ENCODE data around the gene TNPO3.

DNA sequence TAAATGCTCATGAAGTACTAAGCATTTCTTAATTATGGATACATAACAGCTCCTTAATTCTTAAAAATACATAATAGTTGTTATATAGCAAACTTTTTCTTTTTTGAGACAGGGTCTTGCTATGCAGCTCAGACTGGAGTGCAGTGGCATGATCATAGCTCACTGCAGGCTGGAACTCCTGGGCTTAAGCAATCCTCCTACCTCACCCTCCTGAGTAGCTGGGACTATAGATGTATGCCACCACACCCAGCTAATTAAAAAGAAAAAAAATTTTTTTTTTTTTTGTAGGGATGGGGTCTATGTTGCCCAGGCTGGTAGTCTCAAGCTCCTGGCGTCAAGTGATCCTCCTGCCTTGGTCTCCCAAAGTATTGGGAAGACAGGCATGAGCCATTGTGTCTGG lies 86.3 kb downstream of the TNPO3 start:
- TF ChIP-seq POLR2A (IDR thresholded peaks at IDR 0.05; ENCODE audit: low read depth, low read length), result no peak
- TF ChIP-seq, protein P1, sequence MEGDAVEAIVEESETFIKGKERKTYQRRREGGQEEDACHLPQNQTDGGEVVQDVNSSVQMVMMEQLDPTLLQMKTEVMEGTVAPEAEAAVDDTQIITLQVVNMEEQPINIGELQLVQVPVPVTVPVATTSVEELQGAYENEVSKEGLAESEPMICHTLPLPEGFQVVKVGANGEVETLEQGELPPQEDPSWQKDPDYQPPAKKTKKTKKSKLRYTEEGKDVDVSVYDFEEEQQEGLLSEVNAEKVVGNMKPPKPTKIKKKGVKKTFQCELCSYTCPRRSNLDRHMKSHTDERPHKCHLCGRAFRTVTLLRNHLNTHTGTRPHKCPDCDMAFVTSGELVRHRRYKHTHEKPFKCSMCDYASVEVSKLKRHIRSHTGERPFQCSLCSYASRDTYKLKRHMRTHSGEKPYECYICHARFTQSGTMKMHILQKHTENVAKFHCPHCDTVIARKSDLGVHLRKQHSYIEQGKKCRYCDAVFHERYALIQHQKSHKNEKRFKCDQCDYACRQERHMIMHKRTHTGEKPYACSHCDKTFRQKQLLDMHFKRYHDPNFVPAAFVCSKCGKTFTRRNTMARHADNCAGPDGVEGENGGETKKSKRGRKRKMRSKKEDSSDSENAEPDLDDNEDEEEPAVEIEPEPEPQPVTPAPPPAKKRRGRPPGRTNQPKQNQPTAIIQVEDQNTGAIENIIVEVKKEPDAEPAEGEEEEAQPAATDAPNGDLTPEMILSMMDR (conservative IDR thresholded peaks at IDR 0.05; ENCODE audit: low read depth, low read length), result no peak
- TF ChIP-seq MAFK (IDR thresholded peaks at IDR 0.05; ENCODE audit: low read depth, low read length), result no peak
- no peak for TF ChIP-seq FOS (IDR thresholded peaks at IDR 0.05; ENCODE audit: low read depth, low read length)
- TF ChIP-seq SMC3 (IDR thresholded peaks at IDR 0.05; ENCODE audit: low read depth, low read length), result no peak
- no peak for TF ChIP-seq RCOR1 (IDR thresholded peaks at IDR 0.05; ENCODE audit: insufficient replicate concordance, low read length)
- no peak for TF ChIP-seq BHLHE40 (IDR thresholded peaks at IDR 0.05; ENCODE audit: low read depth, low read length)
- TF ChIP-seq USF2 (IDR thresholded peaks at IDR 0.05; ENCODE audit: low read depth, low read length), result no peak
- no peak for TF ChIP-seq CEBPB (IDR thresholded peaks at IDR 0.05; ENCODE audit: low read depth, low read length)
- no peak for TF ChIP-seq RAD21 (IDR thresholded peaks at IDR 0.05; ENCODE audit: low read length)
- TF ChIP-seq RFX5 (IDR thresholded peaks at IDR 0.05; ENCODE audit: low read depth, low read length), result no peak
